Panc1 (cell line): ENCODE results near the gene LRBA. TPM values are rescaled to one million over a fixed set of nuclear protein-coding genes. Genes with fewer than 3 reads are reported as not detected.

Experiments
- ATAC-seq: fragments of 200-7000 bp; cut with Tn5 transposase; 2 replicates; pipeline ENCODE4 v1.9.1; 2020; ENCODE audit warnings: mild to moderate bottlenecking, moderate library complexity
- BruUV-seq: library from RNA; stranded (reverse); fragments of 400-500 nt; replicated peaks from 2 replicates; lab custom pipeline; 2021; lab: Mats Ljungman, UMichigan
- CTCF ChIA-PET: fragments of 300-600 bp; sonication (Branson Sonifier 250); formaldehyde crosslinking; loops from one replicate; lab custom pipeline; 2022; ENCODE audit warnings: antibody characterized with exemption; lab: Charles Lee
- POLR2A ChIA-PET: fragments of 300-600 bp; sonication (Branson Sonifier 250); formaldehyde crosslinking; loops from one replicate; lab custom pipeline; 2022; ENCODE audit warnings: antibody characterized with exemption; lab: Charles Lee
- DNase-seq: peaks from one replicate; pipeline ENCODE4 v3.0.0-alpha.2; 2010; ENCODE audit warnings: low read depth, low spot score
- H3K27ac ChIP-seq: 2 replicates; pipeline ENCODE4 v1.5.1; 2011; ENCODE audit warnings: mild to moderate bottlenecking, low read length, inconsistent platforms
- H3K27me3 ChIP-seq: fragments of 200-500 bp; sonication (Bioruptor generic); 2 replicates; pipeline ENCODE4 v1.6.0; 2014; ENCODE audit warnings: low read length, inconsistent platforms; ENCODE audit not compliant: control insufficient read depth, insufficient read depth
- H3K36me3 ChIP-seq: fragments of 200-500 bp; sonication (Bioruptor generic); 2 replicates; pipeline ENCODE4 v1.5.1; 2014; ENCODE audit warnings: inconsistent platforms, mild to moderate bottlenecking, low read length, moderate library complexity; ENCODE audit not compliant: control insufficient read depth, insufficient read depth
- H3K4me1 ChIP-seq: 2 replicates; pipeline ENCODE4 v1.5.1; 2011; ENCODE audit warnings: inconsistent platforms, mild to moderate bottlenecking, low read length, moderate library complexity; ENCODE audit not compliant: control insufficient read depth, insufficient read depth
- H3K4me3 ChIP-seq, 2 experiments: 2 replicates each; pipeline ENCODE4 v1.5.1; 2011 to 2012; ENCODE audit warnings: low read depth in 2 of 2, low read length in 2 of 2, mild to moderate bottlenecking in 2 of 2, inconsistent platforms in 1 of 2, moderate library complexity in 1 of 2
- H3K9me3 ChIP-seq: fragments of 200-500 bp; sonication (Bioruptor generic); 2 replicates; pipeline ENCODE4 v1.5.1; 2014; ENCODE audit warnings: low read depth, mild to moderate bottlenecking, inconsistent platforms, low read length, moderate library complexity; ENCODE audit not compliant: control insufficient read depth, insufficient read depth
- POLR2AphosphoS5 ChIP-seq: IDR thresholded peaks from 2 replicates; pipeline ENCODE4 v1.6.1; 2012; ENCODE audit warnings: mild to moderate bottlenecking, low read depth, low read length, moderate library complexity
- SIN3A ChIP-seq: IDR thresholded peaks from 2 replicates; pipeline ENCODE4 v1.6.1; 2012; ENCODE audit warnings: low read depth, mild to moderate bottlenecking, low read length, moderate library complexity, borderline replicate concordance; ENCODE audit not compliant: insufficient read depth
- TCF7L2 ChIP-seq: IDR thresholded peaks from 2 replicates; pipeline ENCODE4 v1.6.1; 2011; ENCODE audit warnings: mild to moderate bottlenecking, low read depth, low read length, inconsistent platforms
- in situ Hi-C: cut with HindIII; loops from 2 replicates; pipeline ENCODE4 v1.10.0; 2016; ENCODE audit warnings: low sequenced_read_pairs, low pct_unique_long_range_greater_than_20kb
- intact Hi-C: fragments of 100-400 bp; cut with micrococcal nuclease; formaldehyde crosslinking; loops from one replicate; pipeline ENCODE4 v1.10.0; 2022; ENCODE audit not compliant: unreplicated experiment
- total RNA-seq: library from RNA; stranded (reverse); gene quantifications from one replicate; pipeline ENCODE4 v1.2.1, GENCODE V29; 2021; ENCODE audit not compliant: unreplicated experiment
- TF ChIP-seq, protein P1 (sequence below), 2 experiments: IDR thresholded peaks; 2 replicates each; pipeline ENCODE4 v1.6.1; 2011 to 2012; ENCODE audit warnings: low read depth in 2 of 2, control low read depth in 1 of 2, low read length in 1 of 2, mild to moderate bottlenecking in 1 of 2, moderate library complexity in 1 of 2; ENCODE audit not compliant: insufficient read depth in 1 of 2
- TF ChIP-seq, protein P2 (sequence below): fragments of 450-650 bp; IDR thresholded peaks from 2 replicates; pipeline ENCODE4 v1.5.1; 2017; ENCODE audit warnings: mild to moderate bottlenecking

LRBA gene
- total RNA-seq, 1 experiment from 2014 or later, result 26.4 TPM

DNA sequence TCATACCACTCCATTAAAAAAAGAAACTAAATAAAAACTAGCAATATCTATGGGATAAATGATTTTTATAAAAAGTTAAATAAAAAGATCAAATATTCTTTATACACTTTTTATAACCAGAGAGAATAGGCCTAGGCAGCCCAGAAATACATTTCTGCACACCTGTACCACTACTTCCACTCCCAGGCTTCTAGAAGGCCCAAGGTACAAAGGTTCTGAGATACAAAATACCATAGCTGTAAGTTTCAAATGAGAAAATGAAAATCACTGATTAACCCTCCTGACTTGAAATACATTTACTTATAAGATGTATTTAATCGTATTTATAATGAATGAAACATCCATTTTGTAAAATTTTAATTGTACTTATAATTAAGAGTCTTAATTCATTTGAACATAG, 659.7 kb downstream of the LRBA start:
- DNase-seq, result no peak
- ChIA-PET POLR2A (no interaction called here), CTCF (no interaction called here)
- ATAC-seq, result no peak
- in situ Hi-C loops (no loop called here), intact Hi-C loops (no loop called here)
- no TSS peak for BruUV-seq
- H3K4me1 ChIP-seq, result no peaks in the 10 kb centered on the region
- H3K27ac ChIP-seq, result no peak overlapping the region
- no peaks in the 10 kb centered on the region for H3K27me3 ChIP-seq
- no peaks in the 10 kb centered on the region for H3K9me3 ChIP-seq
- no peak for TF ChIP-seq TCF7L2
- TF ChIP-seq, protein P1, sequence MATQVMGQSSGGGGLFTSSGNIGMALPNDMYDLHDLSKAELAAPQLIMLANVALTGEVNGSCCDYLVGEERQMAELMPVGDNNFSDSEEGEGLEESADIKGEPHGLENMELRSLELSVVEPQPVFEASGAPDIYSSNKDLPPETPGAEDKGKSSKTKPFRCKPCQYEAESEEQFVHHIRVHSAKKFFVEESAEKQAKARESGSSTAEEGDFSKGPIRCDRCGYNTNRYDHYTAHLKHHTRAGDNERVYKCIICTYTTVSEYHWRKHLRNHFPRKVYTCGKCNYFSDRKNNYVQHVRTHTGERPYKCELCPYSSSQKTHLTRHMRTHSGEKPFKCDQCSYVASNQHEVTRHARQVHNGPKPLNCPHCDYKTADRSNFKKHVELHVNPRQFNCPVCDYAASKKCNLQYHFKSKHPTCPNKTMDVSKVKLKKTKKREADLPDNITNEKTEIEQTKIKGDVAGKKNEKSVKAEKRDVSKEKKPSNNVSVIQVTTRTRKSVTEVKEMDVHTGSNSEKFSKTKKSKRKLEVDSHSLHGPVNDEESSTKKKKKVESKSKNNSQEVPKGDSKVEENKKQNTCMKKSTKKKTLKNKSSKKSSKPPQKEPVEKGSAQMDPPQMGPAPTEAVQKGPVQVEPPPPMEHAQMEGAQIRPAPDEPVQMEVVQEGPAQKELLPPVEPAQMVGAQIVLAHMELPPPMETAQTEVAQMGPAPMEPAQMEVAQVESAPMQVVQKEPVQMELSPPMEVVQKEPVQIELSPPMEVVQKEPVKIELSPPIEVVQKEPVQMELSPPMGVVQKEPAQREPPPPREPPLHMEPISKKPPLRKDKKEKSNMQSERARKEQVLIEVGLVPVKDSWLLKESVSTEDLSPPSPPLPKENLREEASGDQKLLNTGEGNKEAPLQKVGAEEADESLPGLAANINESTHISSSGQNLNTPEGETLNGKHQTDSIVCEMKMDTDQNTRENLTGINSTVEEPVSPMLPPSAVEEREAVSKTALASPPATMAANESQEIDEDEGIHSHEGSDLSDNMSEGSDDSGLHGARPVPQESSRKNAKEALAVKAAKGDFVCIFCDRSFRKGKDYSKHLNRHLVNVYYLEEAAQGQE (IDR thresholded peaks at IDR 0.05; ENCODE audit: insufficient read depth in 1 of 2, low read depth in 2 of 2, low read length in 1 of 2), result no peak
- no peak for TF ChIP-seq SIN3A
- TF ChIP-seq POLR2AphosphoS5, result no peak
- TF ChIP-seq, protein P2, sequence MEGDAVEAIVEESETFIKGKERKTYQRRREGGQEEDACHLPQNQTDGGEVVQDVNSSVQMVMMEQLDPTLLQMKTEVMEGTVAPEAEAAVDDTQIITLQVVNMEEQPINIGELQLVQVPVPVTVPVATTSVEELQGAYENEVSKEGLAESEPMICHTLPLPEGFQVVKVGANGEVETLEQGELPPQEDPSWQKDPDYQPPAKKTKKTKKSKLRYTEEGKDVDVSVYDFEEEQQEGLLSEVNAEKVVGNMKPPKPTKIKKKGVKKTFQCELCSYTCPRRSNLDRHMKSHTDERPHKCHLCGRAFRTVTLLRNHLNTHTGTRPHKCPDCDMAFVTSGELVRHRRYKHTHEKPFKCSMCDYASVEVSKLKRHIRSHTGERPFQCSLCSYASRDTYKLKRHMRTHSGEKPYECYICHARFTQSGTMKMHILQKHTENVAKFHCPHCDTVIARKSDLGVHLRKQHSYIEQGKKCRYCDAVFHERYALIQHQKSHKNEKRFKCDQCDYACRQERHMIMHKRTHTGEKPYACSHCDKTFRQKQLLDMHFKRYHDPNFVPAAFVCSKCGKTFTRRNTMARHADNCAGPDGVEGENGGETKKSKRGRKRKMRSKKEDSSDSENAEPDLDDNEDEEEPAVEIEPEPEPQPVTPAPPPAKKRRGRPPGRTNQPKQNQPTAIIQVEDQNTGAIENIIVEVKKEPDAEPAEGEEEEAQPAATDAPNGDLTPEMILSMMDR, result no peak
- no peaks in the 10 kb centered on the region for H3K36me3 ChIP-seq
- H3K4me3 ChIP-seq, result no peak overlapping the region

DNA sequence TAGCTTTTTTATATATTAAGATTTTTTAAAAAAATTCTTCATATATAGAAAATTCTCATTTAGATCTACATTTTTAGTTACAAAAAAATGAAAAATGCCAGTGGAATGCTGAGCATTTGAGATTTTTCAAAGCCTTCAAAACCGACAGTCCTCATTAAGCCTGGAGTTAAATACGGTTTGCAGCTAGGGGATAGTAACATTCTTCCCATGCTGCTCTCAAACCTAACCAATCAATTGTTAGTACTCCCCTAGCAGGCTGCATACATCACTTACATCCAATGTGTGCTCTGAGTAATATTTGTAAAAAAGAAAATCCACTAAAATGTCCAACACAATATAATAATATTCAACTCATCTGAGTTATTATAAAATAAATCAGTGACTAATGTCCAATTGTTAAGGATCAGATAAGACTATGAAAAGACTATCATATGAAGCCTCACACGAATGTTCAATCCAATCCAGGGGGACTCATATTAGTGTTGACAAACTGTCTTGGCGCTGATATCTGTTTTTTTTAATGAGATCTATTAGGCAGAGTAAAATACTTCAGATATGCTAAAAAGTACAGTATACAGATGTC, 660.8 kb downstream of the LRBA start:
- no peak overlapping the region for H3K27ac ChIP-seq
- DNase-seq, result no peak
- H3K27me3 ChIP-seq, result no peaks in the 10 kb centered on the region
- BruUV-seq, result no TSS peak
- H3K4me1 ChIP-seq, result no peaks in the 10 kb centered on the region
- intact Hi-C loops (no loop called here), in situ Hi-C loops (no loop called here)
- H3K9me3 ChIP-seq, result no peaks in the 10 kb centered on the region
- no peak for ATAC-seq
- CTCF ChIA-PET, result no interaction called here
- TF ChIP-seq POLR2AphosphoS5, result no peak
- TF ChIP-seq, protein P2, result no peak
- TF ChIP-seq SIN3A, result no peak
- no peak for TF ChIP-seq TCF7L2
- TF ChIP-seq, protein P1 (IDR thresholded peaks at IDR 0.05; ENCODE audit: insufficient read depth in 1 of 2, low read depth in 2 of 2, low read length in 1 of 2), result no peak
- no peaks in the 10 kb centered on the region for H3K36me3 ChIP-seq
- POLR2A ChIA-PET, result no interaction called here
- H3K4me3 ChIP-seq, result no peak overlapping the region
